A549 (cell line): ENCODE measurements around the gene MOB2. TPM values are rescaled to one million over a fixed set of nuclear protein-coding genes. Genes with fewer than 3 reads are reported as not detected.

Experiments
- ATAC-seq, 2 experiments: fragments of 200-7000 bp in 1 of 2; fragments of >200 bp in 1 of 2; cut with Nextera tagmentation in 1 of 2; cut with Tn5 transposase in 1 of 2; 3 replicates each; pipeline versions ENCODE4 v1.8.0 to v1.9.1; 2018 to 2020; ENCODE audit warnings: mild to moderate bottlenecking in 1 of 2, moderate library complexity in 1 of 2
- CTCF ChIA-PET: fragments of 300-600 bp; sonication (Branson Sonifier 250); formaldehyde crosslinking; extraction: SDS; loops from one replicate; lab custom pipeline; 2021; ENCODE audit warnings: antibody characterized with exemption, inconsistent platforms; lab: Yijun Ruan, JAX
- POLR2A ChIA-PET: fragments of 350-600 bp; formaldehyde crosslinking; extraction: SDS; loops from one replicate; lab custom pipeline; 2021; ENCODE audit warnings: antibody characterized with exemption, inconsistent platforms; lab: Yijun Ruan, JAX
- DNase-seq, 2 experiments: peaks; one replicate each; pipeline versions ENCODE4 v3.0.0 to v3.0.0-alpha.2; 2011 to 2016; ENCODE audit warnings: low read depth in 1 of 2, low spot score in 1 of 2
- FAIRE-seq: peaks from 2 replicates; lab custom pipeline; 2011; peaks lifted over from hg19 to GRCh38; lab: Jason Lieb, UNC
- H3K27ac ChIP-seq, 2 experiments: fragments of >200 bp; sonication (Bioruptor Twin); formaldehyde crosslinking; 3 replicates each; pipeline ENCODE4 v1.5.1; 2016 to 2017
- H3K4me1 ChIP-seq: fragments of >200 bp; sonication (Bioruptor Twin); formaldehyde crosslinking; 3 replicates; pipeline ENCODE4 v1.6.1; 2016
- H3K4me2 ChIP-seq: fragments of >200 bp; sonication (Bioruptor Twin); formaldehyde crosslinking; 3 replicates; pipeline ENCODE4 v1.6.1; 2016
- H3K4me3 ChIP-seq: fragments of >200 bp; sonication (Bioruptor Twin); formaldehyde crosslinking; 3 replicates; pipeline ENCODE4 v1.5.1; 2016
- H3K9me3 ChIP-seq: fragments of >200 bp; sonication (Bioruptor Twin); formaldehyde crosslinking; 3 replicates; pipeline ENCODE4 v1.6.1; 2016
- CEBPB ChIP-seq, 2 experiments: fragments of >200 bp in 1 of 2; sonication (Bioruptor Twin) in 1 of 2; formaldehyde crosslinking in 1 of 2; IDR thresholded peaks; 2 replicates each; pipeline ENCODE4 v1.6.1; 2012 to 2016
- CHD2 ChIP-seq: fragments of 150-350 bp; IDR thresholded peaks from 2 replicates; pipeline ENCODE4 v1.6.1; 2014; ENCODE audit warnings: low read length; ENCODE audit not compliant: partially characterized antibody
- CHD4 ChIP-seq: fragments of 200-600 bp; sonication (generic); IDR thresholded peaks from 2 replicates; pipeline ENCODE4 v1.6.1; 2016; ENCODE audit warnings: antibody characterized with exemption, mild to moderate bottlenecking, borderline replicate concordance
- EHMT2 ChIP-seq: fragments of 200-600 bp; sonication (generic); IDR thresholded peaks from 2 replicates; pipeline ENCODE4 v1.6.1; 2016; ENCODE audit warnings: antibody characterized with exemption, low read depth, mild to moderate bottlenecking, moderate library complexity
- EP300 ChIP-seq, 2 experiments: fragments of >200 bp; sonication (Bioruptor Twin); formaldehyde crosslinking; IDR thresholded peaks; 2 replicates in 1 of 2; 3 replicates in 1 of 2; pipeline ENCODE4 v1.6.1; 2016 to 2017
- ESRRA ChIP-seq: fragments of 150-350 bp; IDR thresholded peaks from 2 replicates; pipeline ENCODE4 v1.6.1; 2014; ENCODE audit warnings: mild to moderate bottlenecking, low read length, borderline replicate concordance
- FOXS1 ChIP-seq: fragments of 250-450 bp; sonication (Bioruptor Pico); IDR thresholded peaks from 2 replicates; pipeline ENCODE4 v1.5.0; 2020; ENCODE audit warnings: mild to moderate bottlenecking, moderate library complexity
- HDAC2 ChIP-seq: fragments of 200-600 bp; sonication (generic); IDR thresholded peaks from 2 replicates; pipeline ENCODE4 v1.6.1; 2016
- HOXA7 ChIP-seq: fragments of 250-450 bp; sonication (Bioruptor Pico); IDR thresholded peaks from 2 replicates; pipeline ENCODE4 v1.5.0; 2020; ENCODE audit warnings: mild to moderate bottlenecking, moderate library complexity
- HOXB5 ChIP-seq: fragments of 250-450 bp; sonication (Bioruptor Pico); IDR thresholded peaks from 2 replicates; pipeline ENCODE4 v1.5.0; 2020; ENCODE audit warnings: mild to moderate bottlenecking, moderate library complexity
- JUNB ChIP-seq: fragments of >200 bp; sonication (Bioruptor Twin); formaldehyde crosslinking; IDR thresholded peaks from 2 replicates; pipeline ENCODE4 v1.6.1; 2016
- MYC ChIP-seq: IDR thresholded peaks from 2 replicates; pipeline ENCODE4 v1.6.1; 2012; ENCODE audit warnings: mild to moderate bottlenecking, inconsistent platforms, low read length, improper control_type of control experiment, borderline replicate concordance
- NR3C1 ChIP-seq: fragments of >200 bp; sonication (Bioruptor Twin); formaldehyde crosslinking; IDR thresholded peaks from 3 replicates; pipeline ENCODE4 v1.6.1; 2017
- PHF8 ChIP-seq: fragments of 200-600 bp; sonication (generic); IDR thresholded peaks from 2 replicates; pipeline ENCODE4 v1.6.1; 2016; ENCODE audit warnings: low read depth, mild to moderate bottlenecking, antibody characterized with exemption, moderate library complexity, borderline replicate concordance
- RARB ChIP-seq: fragments of 250-450 bp; sonication (Bioruptor Pico); IDR thresholded peaks from 2 replicates; pipeline ENCODE4 v1.8.0; 2021; ENCODE audit warnings: mild to moderate bottlenecking, moderate library complexity
- RFX5 ChIP-seq: fragments of 450-650 bp; IDR thresholded peaks from 2 replicates; pipeline ENCODE4 v1.7.1; 2014; ENCODE audit warnings: antibody characterized with exemption, mild to moderate bottlenecking, moderate library complexity
- WGBS: methylation state at CpG from one replicate; pipeline ENCODE4 v1.1.6; 2017; ENCODE audit errors: missing lambda C conversion rate; 5-methylcytosine and 5-hydroxymethylcytosine counted together
- polyA plus RNA-seq, 4 experiments: library from polyadenylated mRNA; depleted of rRNA in 3 of 4; stranded (reverse); fragments of >200 nt; fragmentation: RNase III in 1 of 4; extraction: RNeasy Plus Mini Kit Qiagen cat#74134 plus additional on column Dnase treatment in 1 of 4; gene quantifications; 2 replicates in 3 of 4; 3 replicates in 1 of 4; pipeline ENCODE4 v1.2.3, GENCODE V29; 2011 to 2017
- TF ChIP-seq, protein P1 (sequence below): fragments of 200-600 bp; sonication (generic); IDR thresholded peaks from 2 replicates; pipeline ENCODE4 v1.6.1; 2016; ENCODE audit warnings: antibody characterized with exemption, mild to moderate bottlenecking, moderate library complexity
- TF ChIP-seq, protein P2 (sequence below): fragments of >200 bp; sonication (Bioruptor Twin); formaldehyde crosslinking; IDR thresholded peaks from 3 replicates; pipeline ENCODE4 v1.5.1; 2016
- TF ChIP-seq, protein P3 (sequence below): IDR thresholded peaks from 2 replicates; pipeline ENCODE4 v1.6.1; 2012; ENCODE audit warnings: low read depth, borderline replicate concordance
- TF ChIP-seq, protein P4 (sequence below): fragments of >200 bp; sonication (Bioruptor Twin); formaldehyde crosslinking; IDR thresholded peaks from 2 replicates; pipeline ENCODE4 v1.6.1; 2016
- TF ChIP-seq, protein P5 (sequence below): fragments of 450-650 bp; IDR thresholded peaks from 2 replicates; pipeline ENCODE4 v1.6.1; 2014; ENCODE audit warnings: antibody characterized with exemption
- TF ChIP-seq, protein P6 (sequence below): IDR thresholded peaks from 2 replicates; pipeline ENCODE4 v1.6.1; 2012
- TF ChIP-seq, protein P7 (sequence below): fragments of 250-450 bp; sonication (Bioruptor Pico); IDR thresholded peaks from 2 replicates; pipeline ENCODE4 v1.5.0; 2021; ENCODE audit warnings: mild to moderate bottlenecking, moderate library complexity, borderline replicate concordance
- TF ChIP-seq, protein P8 (sequence below): fragments of >200 bp; sonication (Bioruptor Twin); formaldehyde crosslinking; IDR thresholded peaks from 3 replicates; pipeline ENCODE4 v1.6.1; 2016

The MOB2 gene
- polyA plus RNA-seq, 2 of the 4 experiments (the other 2 are of a cell fraction), result 25.4 to 38.2 TPM

DNA sequence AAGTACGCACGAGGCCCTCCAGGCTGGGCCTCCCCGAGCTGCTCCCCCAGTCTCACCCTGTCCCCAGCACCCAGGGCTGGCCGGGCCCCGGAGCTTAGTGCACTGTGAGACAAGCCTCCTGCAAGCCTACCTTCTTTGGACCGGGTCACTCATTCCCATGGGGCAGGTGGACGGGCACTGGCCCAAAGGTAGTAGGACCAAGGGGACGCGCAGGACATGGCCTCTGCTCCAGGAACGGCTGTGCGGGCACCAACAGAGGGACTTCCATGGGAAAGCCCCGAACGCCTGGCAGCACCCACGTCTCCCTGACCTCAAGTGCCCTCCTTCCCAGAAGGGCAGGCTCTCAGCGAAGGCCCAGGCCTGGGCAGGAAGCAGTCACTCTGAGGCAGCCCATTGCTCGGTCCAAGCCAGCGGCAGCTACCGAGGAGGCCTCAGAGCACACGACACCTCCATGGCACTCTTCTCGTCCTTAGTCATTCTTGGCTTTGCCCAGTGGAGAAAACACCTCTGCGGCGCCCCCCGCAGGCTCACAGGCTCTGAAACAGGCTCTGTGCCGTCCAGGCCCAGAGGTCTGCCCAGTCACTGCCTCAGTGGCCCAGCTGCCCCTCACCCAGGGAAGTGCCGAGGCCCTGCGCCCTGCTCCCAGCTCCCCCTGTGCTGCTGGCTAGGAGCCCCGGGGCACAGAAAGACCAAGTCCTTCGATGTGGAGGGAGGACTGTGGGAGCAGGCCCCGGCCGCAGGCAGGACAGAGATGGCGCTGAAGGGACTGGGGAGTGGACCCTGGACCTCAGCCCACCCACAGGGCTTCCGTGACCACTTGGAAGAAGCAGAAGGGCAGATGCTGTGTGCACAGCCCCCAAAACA lies 3.8 kb downstream of the MOB2 start:
- ChIA-PET POLR2A (no interaction called here), CTCF (interaction anchor here (1.8 kb wide), 1 partner anchor 32 kb away, joined by 7 read pairs; no protein-coding TSS in a partner anchor)
- H3K27ac ChIP-seq, result no peak overlapping the region
- H3K4me2 ChIP-seq, result no peak overlapping the region
- H3K9me3 ChIP-seq, result no peaks in the 10 kb centered on the region
- WGBS, result 91% methylated on average over 24 of the region's 32 CpGs
- H3K4me3 ChIP-seq, result no peak overlapping the region
- no peaks in the 10 kb centered on the region for H3K4me1 ChIP-seq
- ATAC-seq (no peak; a peak in 1 of 6 replicates), DNase-seq (no peak), FAIRE-seq (no peak)
- TF ChIP-seq NR3C1, result no peak
- no peak for TF ChIP-seq MYC
- no peak for TF ChIP-seq EHMT2
- no peak for TF ChIP-seq CHD2
- TF ChIP-seq JUNB, result no peak
- TF ChIP-seq, protein P1, sequence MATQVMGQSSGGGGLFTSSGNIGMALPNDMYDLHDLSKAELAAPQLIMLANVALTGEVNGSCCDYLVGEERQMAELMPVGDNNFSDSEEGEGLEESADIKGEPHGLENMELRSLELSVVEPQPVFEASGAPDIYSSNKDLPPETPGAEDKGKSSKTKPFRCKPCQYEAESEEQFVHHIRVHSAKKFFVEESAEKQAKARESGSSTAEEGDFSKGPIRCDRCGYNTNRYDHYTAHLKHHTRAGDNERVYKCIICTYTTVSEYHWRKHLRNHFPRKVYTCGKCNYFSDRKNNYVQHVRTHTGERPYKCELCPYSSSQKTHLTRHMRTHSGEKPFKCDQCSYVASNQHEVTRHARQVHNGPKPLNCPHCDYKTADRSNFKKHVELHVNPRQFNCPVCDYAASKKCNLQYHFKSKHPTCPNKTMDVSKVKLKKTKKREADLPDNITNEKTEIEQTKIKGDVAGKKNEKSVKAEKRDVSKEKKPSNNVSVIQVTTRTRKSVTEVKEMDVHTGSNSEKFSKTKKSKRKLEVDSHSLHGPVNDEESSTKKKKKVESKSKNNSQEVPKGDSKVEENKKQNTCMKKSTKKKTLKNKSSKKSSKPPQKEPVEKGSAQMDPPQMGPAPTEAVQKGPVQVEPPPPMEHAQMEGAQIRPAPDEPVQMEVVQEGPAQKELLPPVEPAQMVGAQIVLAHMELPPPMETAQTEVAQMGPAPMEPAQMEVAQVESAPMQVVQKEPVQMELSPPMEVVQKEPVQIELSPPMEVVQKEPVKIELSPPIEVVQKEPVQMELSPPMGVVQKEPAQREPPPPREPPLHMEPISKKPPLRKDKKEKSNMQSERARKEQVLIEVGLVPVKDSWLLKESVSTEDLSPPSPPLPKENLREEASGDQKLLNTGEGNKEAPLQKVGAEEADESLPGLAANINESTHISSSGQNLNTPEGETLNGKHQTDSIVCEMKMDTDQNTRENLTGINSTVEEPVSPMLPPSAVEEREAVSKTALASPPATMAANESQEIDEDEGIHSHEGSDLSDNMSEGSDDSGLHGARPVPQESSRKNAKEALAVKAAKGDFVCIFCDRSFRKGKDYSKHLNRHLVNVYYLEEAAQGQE, result no peak

DNA sequence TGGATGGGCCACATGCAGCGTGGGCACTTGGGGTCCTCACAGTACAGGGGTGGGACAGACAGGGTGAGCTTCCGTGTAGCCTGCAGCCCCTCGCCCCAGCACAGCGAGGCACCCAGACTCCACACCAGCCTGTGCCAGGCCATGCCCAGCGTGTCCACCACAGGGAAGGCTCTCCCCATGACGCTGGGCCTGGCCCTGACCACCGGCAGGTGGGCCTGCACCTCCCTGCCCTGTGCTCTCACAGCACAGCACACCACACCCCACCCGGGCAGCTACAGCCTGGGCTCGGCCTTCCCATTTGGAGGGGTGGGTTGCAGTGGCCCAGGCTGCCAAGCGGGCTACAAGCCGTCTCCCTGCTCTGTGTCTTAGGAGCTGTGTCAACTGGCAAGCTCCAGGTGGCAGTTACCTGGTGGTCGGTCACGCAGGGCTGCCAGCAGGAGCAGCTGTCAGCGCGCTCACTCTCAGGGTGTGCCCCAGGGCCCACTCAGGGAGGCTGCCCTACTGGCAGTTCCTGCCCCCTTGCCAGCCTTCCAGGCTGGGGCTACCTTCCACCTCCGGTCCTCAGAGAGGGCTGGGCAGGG lies 4.6 kb downstream of the MOB2 start:
- H3K4me1 ChIP-seq, result no peaks in the 10 kb centered on the region
- H3K27ac ChIP-seq, result no peak overlapping the region
- DNase-seq, result no peak
- no peak for TF ChIP-seq EP300 (IDR thresholded peaks at IDR 0.05)
- no peak for TF ChIP-seq RFX5
- TF ChIP-seq PHF8, result no peak
- TF ChIP-seq HDAC2, result no peak
- no peak for TF ChIP-seq HOXA7 (CRISPR knock-in tag)
- TF ChIP-seq, protein P2, sequence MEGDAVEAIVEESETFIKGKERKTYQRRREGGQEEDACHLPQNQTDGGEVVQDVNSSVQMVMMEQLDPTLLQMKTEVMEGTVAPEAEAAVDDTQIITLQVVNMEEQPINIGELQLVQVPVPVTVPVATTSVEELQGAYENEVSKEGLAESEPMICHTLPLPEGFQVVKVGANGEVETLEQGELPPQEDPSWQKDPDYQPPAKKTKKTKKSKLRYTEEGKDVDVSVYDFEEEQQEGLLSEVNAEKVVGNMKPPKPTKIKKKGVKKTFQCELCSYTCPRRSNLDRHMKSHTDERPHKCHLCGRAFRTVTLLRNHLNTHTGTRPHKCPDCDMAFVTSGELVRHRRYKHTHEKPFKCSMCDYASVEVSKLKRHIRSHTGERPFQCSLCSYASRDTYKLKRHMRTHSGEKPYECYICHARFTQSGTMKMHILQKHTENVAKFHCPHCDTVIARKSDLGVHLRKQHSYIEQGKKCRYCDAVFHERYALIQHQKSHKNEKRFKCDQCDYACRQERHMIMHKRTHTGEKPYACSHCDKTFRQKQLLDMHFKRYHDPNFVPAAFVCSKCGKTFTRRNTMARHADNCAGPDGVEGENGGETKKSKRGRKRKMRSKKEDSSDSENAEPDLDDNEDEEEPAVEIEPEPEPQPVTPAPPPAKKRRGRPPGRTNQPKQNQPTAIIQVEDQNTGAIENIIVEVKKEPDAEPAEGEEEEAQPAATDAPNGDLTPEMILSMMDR, result no peak
- TF ChIP-seq, protein P3, sequence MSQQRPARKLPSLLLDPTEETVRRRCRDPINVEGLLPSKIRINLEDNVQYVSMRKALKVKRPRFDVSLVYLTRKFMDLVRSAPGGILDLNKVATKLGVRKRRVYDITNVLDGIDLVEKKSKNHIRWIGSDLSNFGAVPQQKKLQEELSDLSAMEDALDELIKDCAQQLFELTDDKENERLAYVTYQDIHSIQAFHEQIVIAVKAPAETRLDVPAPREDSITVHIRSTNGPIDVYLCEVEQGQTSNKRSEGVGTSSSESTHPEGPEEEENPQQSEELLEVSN, result no peak
- no peak for TF ChIP-seq CHD4
- TF ChIP-seq ESRRA, result no peak
- no peak for TF ChIP-seq MYC
- no peak for TF ChIP-seq NR3C1
- TF ChIP-seq, protein P4, sequence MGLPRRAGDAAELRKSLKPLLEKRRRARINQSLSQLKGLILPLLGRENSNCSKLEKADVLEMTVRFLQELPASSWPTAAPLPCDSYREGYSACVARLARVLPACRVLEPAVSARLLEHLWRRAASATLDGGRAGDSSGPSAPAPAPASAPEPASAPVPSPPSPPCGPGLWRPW, result no peak
- no peak for TF ChIP-seq FOXS1 (CRISPR knock-in tag)
- TF ChIP-seq, protein P5, sequence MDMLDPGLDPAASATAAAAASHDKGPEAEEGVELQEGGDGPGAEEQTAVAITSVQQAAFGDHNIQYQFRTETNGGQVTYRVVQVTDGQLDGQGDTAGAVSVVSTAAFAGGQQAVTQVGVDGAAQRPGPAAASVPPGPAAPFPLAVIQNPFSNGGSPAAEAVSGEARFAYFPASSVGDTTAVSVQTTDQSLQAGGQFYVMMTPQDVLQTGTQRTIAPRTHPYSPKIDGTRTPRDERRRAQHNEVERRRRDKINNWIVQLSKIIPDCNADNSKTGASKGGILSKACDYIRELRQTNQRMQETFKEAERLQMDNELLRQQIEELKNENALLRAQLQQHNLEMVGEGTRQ, result no peak
- TF ChIP-seq, protein P6, sequence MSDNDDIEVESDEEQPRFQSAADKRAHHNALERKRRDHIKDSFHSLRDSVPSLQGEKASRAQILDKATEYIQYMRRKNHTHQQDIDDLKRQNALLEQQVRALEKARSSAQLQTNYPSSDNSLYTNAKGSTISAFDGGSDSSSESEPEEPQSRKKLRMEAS, result no peak
- TF ChIP-seq, protein P7, sequence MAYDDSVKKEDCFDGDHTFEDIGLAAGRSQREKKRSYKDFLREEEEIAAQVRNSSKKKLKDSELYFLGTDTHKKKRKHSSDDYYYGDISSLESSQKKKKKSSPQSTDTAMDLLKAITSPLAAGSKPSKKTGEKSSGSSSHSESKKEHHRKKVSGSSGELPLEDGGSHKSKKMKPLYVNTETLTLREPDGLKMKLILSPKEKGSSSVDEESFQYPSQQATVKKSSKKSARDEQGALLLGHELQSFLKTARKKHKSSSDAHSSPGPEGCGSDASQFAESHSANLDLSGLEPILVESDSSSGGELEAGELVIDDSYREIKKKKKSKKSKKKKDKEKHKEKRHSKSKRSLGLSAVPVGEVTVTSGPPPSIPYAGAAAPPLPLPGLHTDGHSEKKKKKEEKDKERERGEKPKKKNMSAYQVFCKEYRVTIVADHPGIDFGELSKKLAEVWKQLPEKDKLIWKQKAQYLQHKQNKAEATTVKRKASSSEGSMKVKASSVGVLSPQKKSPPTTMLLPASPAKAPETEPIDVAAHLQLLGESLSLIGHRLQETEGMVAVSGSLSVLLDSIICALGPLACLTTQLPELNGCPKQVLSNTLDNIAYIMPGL (CRISPR knock-in tag), result no peak
- TF ChIP-seq, protein P8, sequence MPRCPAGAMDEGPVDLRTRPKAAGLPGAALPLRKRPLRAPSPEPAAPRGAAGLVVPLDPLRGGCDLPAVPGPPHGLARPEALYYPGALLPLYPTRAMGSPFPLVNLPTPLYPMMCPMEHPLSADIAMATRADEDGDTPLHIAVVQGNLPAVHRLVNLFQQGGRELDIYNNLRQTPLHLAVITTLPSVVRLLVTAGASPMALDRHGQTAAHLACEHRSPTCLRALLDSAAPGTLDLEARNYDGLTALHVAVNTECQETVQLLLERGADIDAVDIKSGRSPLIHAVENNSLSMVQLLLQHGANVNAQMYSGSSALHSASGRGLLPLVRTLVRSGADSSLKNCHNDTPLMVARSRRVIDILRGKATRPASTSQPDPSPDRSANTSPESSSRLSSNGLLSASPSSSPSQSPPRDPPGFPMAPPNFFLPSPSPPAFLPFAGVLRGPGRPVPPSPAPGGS, result no peak
- TF ChIP-seq CEBPB (IDR thresholded peaks at IDR 0.05), result no peak
- TF ChIP-seq RARB, result no peak
- TF ChIP-seq HOXB5 (CRISPR knock-in tag), result no peak
- no peaks in the 10 kb centered on the region for H3K9me3 ChIP-seq
- no peak for FAIRE-seq
- H3K4me3 ChIP-seq, result no peak overlapping the region
- ChIA-PET CTCF (interaction anchor here (1.4 to 1.8 kb wide), 2 partner anchors 33 to 34 kb away, joined by 4 to 7 read pairs; no protein-coding TSS in a partner anchor), POLR2A (no interaction called here)
- ATAC-seq, result no peak
- WGBS, result 97% methylated on average over 5 of the region's 16 CpGs
- no peak overlapping the region for H3K4me2 ChIP-seq
